GM12874 (cell line): ENCODE data around the gene PLD2.

ENCODE experiments used
- TF ChIP-seq, protein P1 (sequence below): IDR thresholded peaks from 2 replicates; pipeline ENCODE4 v1.5.1; 2011; ENCODE audit warnings: low read depth, mild to moderate bottlenecking, control low read depth, low read length, moderate library complexity; ENCODE audit not compliant: insufficient read depth

PLD2 gene, protein sequence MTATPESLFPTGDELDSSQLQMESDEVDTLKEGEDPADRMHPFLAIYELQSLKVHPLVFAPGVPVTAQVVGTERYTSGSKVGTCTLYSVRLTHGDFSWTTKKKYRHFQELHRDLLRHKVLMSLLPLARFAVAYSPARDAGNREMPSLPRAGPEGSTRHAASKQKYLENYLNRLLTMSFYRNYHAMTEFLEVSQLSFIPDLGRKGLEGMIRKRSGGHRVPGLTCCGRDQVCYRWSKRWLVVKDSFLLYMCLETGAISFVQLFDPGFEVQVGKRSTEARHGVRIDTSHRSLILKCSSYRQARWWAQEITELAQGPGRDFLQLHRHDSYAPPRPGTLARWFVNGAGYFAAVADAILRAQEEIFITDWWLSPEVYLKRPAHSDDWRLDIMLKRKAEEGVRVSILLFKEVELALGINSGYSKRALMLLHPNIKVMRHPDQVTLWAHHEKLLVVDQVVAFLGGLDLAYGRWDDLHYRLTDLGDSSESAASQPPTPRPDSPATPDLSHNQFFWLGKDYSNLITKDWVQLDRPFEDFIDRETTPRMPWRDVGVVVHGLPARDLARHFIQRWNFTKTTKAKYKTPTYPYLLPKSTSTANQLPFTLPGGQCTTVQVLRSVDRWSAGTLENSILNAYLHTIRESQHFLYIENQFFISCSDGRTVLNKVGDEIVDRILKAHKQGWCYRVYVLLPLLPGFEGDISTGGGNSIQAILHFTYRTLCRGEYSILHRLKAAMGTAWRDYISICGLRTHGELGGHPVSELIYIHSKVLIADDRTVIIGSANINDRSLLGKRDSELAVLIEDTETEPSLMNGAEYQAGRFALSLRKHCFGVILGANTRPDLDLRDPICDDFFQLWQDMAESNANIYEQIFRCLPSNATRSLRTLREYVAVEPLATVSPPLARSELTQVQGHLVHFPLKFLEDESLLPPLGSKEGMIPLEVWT

DNA sequence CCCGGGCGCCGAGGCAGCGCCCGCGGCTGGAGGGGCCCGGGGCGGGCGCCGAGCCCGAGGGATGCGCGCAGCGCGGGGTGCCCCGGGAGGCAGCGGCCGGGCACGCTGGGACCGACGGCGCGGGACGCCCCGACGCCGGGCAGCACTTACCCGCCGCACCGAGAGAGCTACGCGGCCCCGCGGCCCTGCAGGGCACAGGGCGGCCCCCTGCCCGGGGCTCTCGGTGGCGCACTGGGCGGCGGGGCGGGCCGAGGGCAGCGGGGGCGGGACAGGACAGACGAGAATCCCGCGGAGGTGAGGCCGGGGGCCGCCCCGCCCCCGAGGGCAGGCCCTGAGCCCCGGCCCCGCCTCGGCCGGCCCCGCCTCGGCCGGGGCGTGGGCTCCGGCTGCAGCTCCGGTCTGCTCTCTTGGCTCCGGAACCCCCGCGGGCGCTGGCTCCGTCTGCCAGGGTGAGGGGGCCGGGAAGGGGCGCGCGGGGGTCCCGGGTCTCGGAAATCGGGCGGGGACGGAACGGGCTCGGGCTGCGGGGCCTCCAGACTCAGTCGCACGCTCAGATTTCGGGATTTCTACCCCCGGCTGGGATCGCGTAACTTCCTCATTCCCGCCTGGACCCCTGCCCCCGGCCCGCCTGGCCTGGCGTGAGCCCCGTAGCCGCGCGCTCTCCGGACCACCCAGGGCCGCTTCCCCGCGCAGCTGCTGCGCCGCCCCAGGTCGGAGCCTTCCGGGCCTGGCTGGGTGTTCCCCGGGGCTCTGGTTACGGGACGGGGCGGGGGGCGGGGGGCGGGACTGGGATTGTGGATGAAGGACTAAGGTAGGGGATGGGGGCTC, at the start of gene PLD2:
Gene PLD2 (plus strand): TSS at position 376 of the 828 bp plus-strand sequence. CDS start 621 bp downstream, outside the sequence.
- TF ChIP-seq, protein P1, sequence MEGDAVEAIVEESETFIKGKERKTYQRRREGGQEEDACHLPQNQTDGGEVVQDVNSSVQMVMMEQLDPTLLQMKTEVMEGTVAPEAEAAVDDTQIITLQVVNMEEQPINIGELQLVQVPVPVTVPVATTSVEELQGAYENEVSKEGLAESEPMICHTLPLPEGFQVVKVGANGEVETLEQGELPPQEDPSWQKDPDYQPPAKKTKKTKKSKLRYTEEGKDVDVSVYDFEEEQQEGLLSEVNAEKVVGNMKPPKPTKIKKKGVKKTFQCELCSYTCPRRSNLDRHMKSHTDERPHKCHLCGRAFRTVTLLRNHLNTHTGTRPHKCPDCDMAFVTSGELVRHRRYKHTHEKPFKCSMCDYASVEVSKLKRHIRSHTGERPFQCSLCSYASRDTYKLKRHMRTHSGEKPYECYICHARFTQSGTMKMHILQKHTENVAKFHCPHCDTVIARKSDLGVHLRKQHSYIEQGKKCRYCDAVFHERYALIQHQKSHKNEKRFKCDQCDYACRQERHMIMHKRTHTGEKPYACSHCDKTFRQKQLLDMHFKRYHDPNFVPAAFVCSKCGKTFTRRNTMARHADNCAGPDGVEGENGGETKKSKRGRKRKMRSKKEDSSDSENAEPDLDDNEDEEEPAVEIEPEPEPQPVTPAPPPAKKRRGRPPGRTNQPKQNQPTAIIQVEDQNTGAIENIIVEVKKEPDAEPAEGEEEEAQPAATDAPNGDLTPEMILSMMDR = no peak

DNA sequence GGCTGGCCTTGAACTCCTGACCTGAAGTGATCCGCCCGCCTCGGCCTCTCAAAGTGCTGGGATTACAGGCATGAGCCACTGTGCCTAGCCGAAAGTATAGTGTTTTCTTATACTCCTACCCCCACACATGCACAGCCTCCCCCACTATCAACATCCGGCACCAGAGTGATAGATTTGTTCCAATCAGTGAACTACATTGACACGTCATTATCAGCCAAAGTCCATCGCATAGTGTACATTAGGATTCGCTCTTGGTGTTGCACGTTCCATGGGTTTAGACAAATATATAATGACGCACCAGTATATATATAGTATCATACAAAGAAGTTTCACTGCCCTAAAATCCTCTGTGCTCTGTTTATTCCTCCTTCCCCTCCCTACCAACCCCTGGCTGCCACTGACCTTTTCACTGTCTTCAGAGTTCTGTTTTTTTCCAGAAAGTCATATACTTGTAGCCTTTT, 47.1 kb upstream of the PLD2 start:
- TF ChIP-seq, protein P1 = no peak

DNA sequence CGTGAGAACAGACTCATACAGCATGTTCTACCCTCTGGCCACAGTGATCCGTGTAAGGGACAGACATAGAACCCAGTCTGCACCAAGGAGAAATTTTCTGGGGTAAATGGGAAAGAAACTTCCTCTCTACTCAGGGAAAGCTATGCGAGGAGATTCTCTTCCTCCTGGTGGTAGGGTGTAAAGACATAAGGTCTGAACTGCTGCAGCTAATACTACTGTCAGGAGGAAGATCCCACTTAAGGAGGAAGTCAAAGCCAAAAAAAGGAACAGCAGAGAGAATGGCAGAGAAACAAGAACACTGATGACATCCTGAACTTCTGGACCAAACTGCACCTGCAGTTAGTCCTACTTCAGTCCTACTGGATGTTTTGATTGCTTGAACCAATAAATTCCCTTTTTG, 42.4 kb upstream of the PLD2 start:
- TF ChIP-seq, protein P1 = no peak

DNA sequence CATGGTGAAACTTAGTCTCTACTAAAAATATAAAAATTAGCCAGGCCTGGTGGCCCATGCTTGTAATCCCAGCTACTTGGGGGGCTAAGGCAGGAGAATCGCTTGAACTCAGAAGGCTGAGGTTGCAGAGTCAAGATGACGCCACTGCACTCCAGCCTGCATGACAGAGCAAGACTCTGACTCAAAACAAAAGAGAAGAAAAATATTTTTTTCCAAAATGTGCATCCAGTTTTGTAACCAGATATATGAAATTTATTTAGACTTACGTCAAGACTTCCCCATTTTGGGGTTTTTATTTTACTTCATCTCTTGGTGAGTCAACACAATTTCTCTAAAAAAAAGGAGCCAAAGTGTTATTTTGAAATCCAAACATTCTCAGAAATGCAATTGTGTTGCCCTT, 40.8 kb upstream of the PLD2 start:
- TF ChIP-seq, protein P1 = no peak

DNA sequence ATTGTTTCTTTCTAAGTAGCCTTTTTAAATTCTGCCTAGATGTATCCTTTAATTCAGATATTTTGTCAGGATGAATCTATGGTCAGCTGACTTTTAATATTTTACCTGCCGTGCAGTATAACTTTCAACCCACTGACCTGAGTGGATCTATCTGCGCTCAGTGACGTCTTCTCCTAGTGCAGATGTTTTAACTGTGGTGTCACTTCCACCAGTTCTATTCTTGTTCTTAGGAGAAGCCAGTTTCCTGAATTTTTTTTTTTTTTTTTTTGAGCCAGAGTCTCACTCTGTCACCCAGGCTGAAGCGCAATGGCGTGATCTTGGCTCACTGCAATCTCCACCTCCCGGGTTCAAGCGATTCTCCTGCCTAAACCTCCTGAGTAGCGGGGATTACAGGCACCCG, 40.2 kb upstream of the PLD2 start:
- TF ChIP-seq, protein P1 = no peak

DNA sequence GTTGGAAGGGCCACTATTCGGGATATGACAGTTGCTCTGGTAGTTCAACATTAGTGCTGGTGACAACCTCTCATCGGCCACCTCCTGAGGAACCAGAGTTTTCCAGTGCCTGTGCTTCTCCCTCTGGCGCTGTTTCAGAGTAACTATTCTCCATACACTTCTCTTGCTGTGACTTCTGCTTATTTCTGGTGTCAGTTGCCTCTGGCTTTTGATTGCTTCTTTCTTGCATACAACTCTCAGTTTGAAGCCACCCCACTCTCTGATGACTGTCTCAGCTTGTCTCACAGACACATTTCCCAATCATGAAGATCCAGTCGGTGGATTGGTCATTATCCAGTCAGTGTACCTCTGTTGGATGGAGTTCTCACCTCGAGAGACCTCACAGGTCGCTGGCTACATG, 38.7 kb upstream of the PLD2 start:
- TF ChIP-seq, protein P1 = no peak
